GM21619 (cell line): ENCODE data around the gene STK10.

Experiments
- ATAC-seq: cut with Tn5 transposase; IDR thresholded peaks from one replicate; pipeline ENCODE4 v1.9.1; 2021; ENCODE audit not compliant: unreplicated experiment

The STK10 gene

GRCh38 chr5:172093559-172093958, 94.5 kb downstream of the STK10 start:
- no peak for ATAC-seq

GRCh38 chr5:172091956-172092732, 95.9 kb downstream of the STK10 start:
- no peak for ATAC-seq

GRCh38 chr5:172090976-172091547, 97.0 kb downstream of the STK10 start:
- no peak for ATAC-seq

GRCh38 chr5:172089298-172090117, 98.5 kb downstream of the STK10 start:
- ATAC-seq: no peak

- ATAC-seq: no peak
Observed at GRCh38 chr5:172088801-172089200, 99.2 kb downstream of the STK10 start.

GRCh38 chr5:172086194-172086975, 101.6 kb downstream of the STK10 start:
- ATAC-seq: no peak

- no peak for ATAC-seq
Observed at GRCh38 chr5:172085738-172086137, 102.3 kb downstream of the STK10 start.

- ATAC-seq: no peak
Observed at GRCh38 chr5:172082180-172082579, 105.8 kb downstream of the STK10 start.

GRCh38 chr5:172079876-172080275, 108.1 kb downstream of the STK10 start:
- no peak for ATAC-seq

GRCh38 chr5:172078726-172079345, 109.2 kb downstream of the STK10 start:
- no peak for ATAC-seq

GRCh38 chr5:172077664-172078425, 110.2 kb downstream of the STK10 start:
- ATAC-seq: no peak

GRCh38 chr5:172076761-172077244, 111.2 kb downstream of the STK10 start:
- ATAC-seq: no peak

- no peak for ATAC-seq
Observed at GRCh38 chr5:172075656-172076055, 112.4 kb downstream of the STK10 start.

- no peak for ATAC-seq
Observed at GRCh38 chr5:172074896-172075295, 113.1 kb downstream of the STK10 start.

GRCh38 chr5:172071309-172071875, 116.6 kb downstream of the STK10 start:
- no peak for ATAC-seq

GRCh38 chr5:172065431-172066065, 122.5 kb downstream of the STK10 start:
- no peak for ATAC-seq

- ATAC-seq: no peak
Observed at GRCh38 chr5:172064766-172065165, 123.3 kb downstream of the STK10 start.

- no peak for ATAC-seq
Observed at GRCh38 chr5:172064358-172064757, 123.7 kb downstream of the STK10 start.
